Sigmoid colon (tissue), 4 donors: ENCODE measurements around the gene UBE2B.

Experiments used
- CTCF ChIP-seq, 4 experiments: fragments of 450-650 bp in 3 of 4; fragments of 200-600 bp in 1 of 4; IDR thresholded peaks; one replicate each; pipeline ENCODE4 v1.5.1; 2016 to 2019; ENCODE audit warnings: antibody characterized with exemption in 4 of 4, mild to moderate bottlenecking in 3 of 4, moderate library complexity in 2 of 4
- POLR2A ChIP-seq, 2 donors: fragments of 450-650 bp; IDR thresholded peaks; one replicate each; pipeline ENCODE4 v1.6.1; 2016; ENCODE audit warnings: antibody characterized with exemption in 2 of 2, mild to moderate bottlenecking in 2 of 2, moderate library complexity in 2 of 2
- POLR2AphosphoS5 ChIP-seq, 4 donors: sonication (generic); formaldehyde crosslinking; IDR thresholded peaks; one replicate each; pipeline ENCODE4 v1.6.1; 2017; ENCODE audit warnings: antibody characterized with exemption in 4 of 4

- TF ChIP-seq CTCF (IDR thresholded peaks at IDR 0.05) (no peak), POLR2A (IDR thresholded peaks at IDR 0.05) (no peak), POLR2AphosphoS5 (IDR thresholded peaks at IDR 0.05) (no peak)
Measured at GRCh38 chr5:134396274-134396673, 24.9 kb downstream of the UBE2B start.
